GM12891 (cell line): Measurements from ENCODE around the gene SLC39A2.
"Not testable (repeated sequence)": the region's sequence is repeated elsewhere in the genome, so short reads cannot be mapped to it uniquely, and the experiment has no call there.

Experiments
- PAX5 ChIP-seq: IDR thresholded peaks from 2 replicates; pipeline ENCODE4 v1.6.1; 2011; ENCODE audit warnings: low read length, moderate library complexity, mild to moderate bottlenecking; ENCODE audit not compliant: insufficient read depth, severe bottlenecking
- POLR2A ChIP-seq: IDR thresholded peaks from 2 replicates; pipeline ENCODE4 v1.6.1; 2011; ENCODE audit warnings: low read depth, low read length, control low read depth
- POLR2AphosphoS5 ChIP-seq: IDR thresholded peaks from 2 replicates; pipeline ENCODE4 v1.6.1; 2011; ENCODE audit warnings: low read depth, low read length, control low read depth
- POU2F2 ChIP-seq: IDR thresholded peaks from 2 replicates; pipeline ENCODE4 v1.6.1; 2011; ENCODE audit warnings: low read depth, mild to moderate bottlenecking, control low read depth, low read length, moderate library complexity
- TAF1 ChIP-seq: IDR thresholded peaks from 2 replicates; pipeline ENCODE4 v1.6.1; 2011; ENCODE audit warnings: low read depth, low read length, control low read depth

GRCh38 chr14:20958946-20959345 lies 40.1 kb upstream of the SLC39A2 start:
- TF ChIP-seq POLR2A, TAF1, POLR2AphosphoS5, PAX5, POU2F2: not testable (repeated sequence)
